Right ventricle myocardium superior (tissue), 1 donor: ENCODE results near the gene EEF2K. TPM values are rescaled to one million over a fixed set of nuclear protein-coding genes. Genes with fewer than 3 reads are reported as not detected.
A peak's percentile ranks its signal among the peaks of the same experiment; 100 is the strongest.

Experiments used
- ATAC-seq: fragments of 200-7000 bp; cut with Tn5 transposase; one replicate; pipeline ENCODE4 v1.9.1; 2020; ENCODE audit warnings: mild to moderate bottlenecking; ENCODE audit not compliant: poor library complexity
- DNase-seq: peaks from one replicate; pipeline ENCODE4 v3.0.0-alpha.2; 2020
- intact Hi-C: fragments of 100-400 bp; cut with DNase I; formaldehyde crosslinking; loops from one replicate; pipeline ENCODE4 v1.11.2; 2022
- total RNA-seq: library from RNA; stranded (reverse); fragmentation: NEBNext Ultra II Directional; extraction: Animal tissue kit (Norgen Biotek cat#: 25700); gene quantifications from one replicate; pipeline ENCODE4 v1.2.1, GENCODE V29; 2021
- donor health status: DM: no; HTN: yes; CAD: no; lungs with severe emphysema.

The EEF2K gene
- total RNA-seq, 1 donor from 2014 or later, result 26.4 TPM

- intact Hi-C loops, result no loop called here
- peak; percentile 74 for DNase-seq
- ATAC-seq, result peak; percentile 72
These were observed 115.4 kb downstream of the EEF2K start for GRCh38 chr16:22321340-22322001.

- DNase-seq (no peak), ATAC-seq (no peak)
- intact Hi-C loops, result no loop called here
These were observed 116.0 kb downstream of the EEF2K start for GRCh38 chr16:22322021-22322471.

GRCh38 chr16:22322741-22323140, 116.7 kb downstream of the EEF2K start:
- DNase-seq, result no peak
- intact Hi-C loops, result no loop called here
- no peak for ATAC-seq

- intact Hi-C loops, result no loop called here
- ATAC-seq (no peak), DNase-seq (no peak)
These were observed 117.3 kb downstream of the EEF2K start for GRCh38 chr16:22323173-22323958.

- ATAC-seq, result no peak
- intact Hi-C loops, result no loop called here
- DNase-seq, result no peak
These were observed 118.1 kb downstream of the EEF2K start for GRCh38 chr16:22323959-22324786.

GRCh38 chr16:22324787-22325597, 118.9 kb downstream of the EEF2K start:
- ATAC-seq, result no peak
- DNase-seq, result no peak
- intact Hi-C loops, result no loop called here

GRCh38 chr16:22325598-22326368, 119.7 kb downstream of the EEF2K start:
- no peak for DNase-seq
- intact Hi-C loops, result no loop called here
- no peak for ATAC-seq

- intact Hi-C loops, result no loop called here
- no peak for ATAC-seq
- no peak for DNase-seq
These were observed 120.2 kb downstream of the EEF2K start for GRCh38 chr16:22326369-22326652.

- ATAC-seq (no peak), DNase-seq (no peak)
- intact Hi-C loops, result no loop called here
These were observed 120.8 kb downstream of the EEF2K start for GRCh38 chr16:22326771-22327445.

- DNase-seq (no peak), ATAC-seq (no peak)
- intact Hi-C loops, result no loop called here
These were observed 121.3 kb downstream of the EEF2K start for GRCh38 chr16:22327446-22327775.

- intact Hi-C loops, result no loop called here
- no peak for DNase-seq
- no peak for ATAC-seq
These were observed 122.1 kb downstream of the EEF2K start for GRCh38 chr16:22328081-22328725.

GRCh38 chr16:22329199-22329695, 123.2 kb downstream of the EEF2K start:
- intact Hi-C loops, result no loop called here
- DNase-seq, result no peak
- no peak for ATAC-seq

GRCh38 chr16:22330326-22330725, 124.2 kb downstream of the EEF2K start:
- intact Hi-C loops, result no loop called here
- ATAC-seq (no peak), DNase-seq (no peak)

- DNase-seq (peak; percentile 42), ATAC-seq (peak; percentile 58)
- intact Hi-C loops, result no loop called here
These were observed 127.4 kb downstream of the EEF2K start for GRCh38 chr16:22333457-22333994.

GRCh38 chr16:22335668-22336246, 129.7 kb downstream of the EEF2K start:
- no peak for DNase-seq
- intact Hi-C loops, result no loop called here
- no peak for ATAC-seq

- DNase-seq (no peak), ATAC-seq (no peak)
- intact Hi-C loops, result no loop called here
These were observed 130.5 kb downstream of the EEF2K start for GRCh38 chr16:22336581-22336980.
